HG03135 (cell line): ENCODE measurements around the gene TOP2A.

Experiments
- ATAC-seq: cut with Tn5 transposase; IDR thresholded peaks from one replicate; pipeline ENCODE4 v1.9.1; 2021; ENCODE audit warnings: mild to moderate bottlenecking, moderate library complexity; ENCODE audit not compliant: unreplicated experiment

Gene TOP2A

GRCh38 chr17:40452921-40453378 is 35.3 kb upstream of the TOP2A start:
- no peak for ATAC-seq

- ATAC-seq: no peak
Observed at GRCh38 chr17:40452216-40452787, 34.6 kb upstream of the TOP2A start.

- ATAC-seq: no peak
Observed at GRCh38 chr17:40451420-40451819, 33.7 kb upstream of the TOP2A start.

GRCh38 chr17:40450175-40450574 is 32.5 kb upstream of the TOP2A start:
- no peak for ATAC-seq

- no peak for ATAC-seq
Observed at GRCh38 chr17:40448639-40449261, 31.1 kb upstream of the TOP2A start.

GRCh38 chr17:40448213-40448638 is 30.5 kb upstream of the TOP2A start:
- no peak for ATAC-seq

- ATAC-seq: no peak
Observed at GRCh38 chr17:40447806-40448205, 30.1 kb upstream of the TOP2A start.

- ATAC-seq: no peak
Observed at GRCh38 chr17:40447148-40447644, 29.5 kb upstream of the TOP2A start.

GRCh38 chr17:40445751-40446468 is 28.2 kb upstream of the TOP2A start:
- ATAC-seq: no peak

- ATAC-seq: peak; percentile 3
Observed at GRCh38 chr17:40443988-40444899, 26.5 kb upstream of the TOP2A start.

GRCh38 chr17:40443196-40443987 is 25.7 kb upstream of the TOP2A start, which contains the start of gene IGFBP4:
Gene IGFBP4, plus strand, starts transcription at chr17:40443450. Its CDS starts 286 bp downstream, at chr17:40443736.
- no peak for ATAC-seq

- ATAC-seq: no peak
Observed at GRCh38 chr17:40442392-40443195, 24.9 kb upstream of the TOP2A start.

GRCh38 chr17:40440166-40440565 is 22.5 kb upstream of the TOP2A start:
- ATAC-seq: no peak

GRCh38 chr17:40437095-40437732 is 19.5 kb upstream of the TOP2A start:
- no peak for ATAC-seq

- ATAC-seq: no peak
Observed at GRCh38 chr17:40436636-40437035, 18.9 kb upstream of the TOP2A start.

GRCh38 chr17:40433551-40434415 is 16.1 kb upstream of the TOP2A start:
- ATAC-seq: no peak

GRCh38 chr17:40432864-40433528 is 15.3 kb upstream of the TOP2A start:
- ATAC-seq: no peak
